Gastroesophageal sphincter (tissue), 3 donors: ENCODE data around the gene MYO1D.

ENCODE experiments used
- POLR2AphosphoS5 ChIP-seq: sonication (generic); formaldehyde crosslinking; IDR thresholded peaks from one replicate; pipeline ENCODE4 v1.6.1; 2017; ENCODE audit warnings: antibody characterized with exemption
- TF ChIP-seq, protein P1 (sequence below), 4 experiments: fragments of 200-600 bp in 2 of 4; fragments of 450-650 bp in 2 of 4; sonication (generic) in 1 of 4; IDR thresholded peaks; one replicate each; pipeline ENCODE4 v1.5.1; 2017 to 2019; ENCODE audit warnings: antibody characterized with exemption in 4 of 4, mild to moderate bottlenecking in 2 of 4, moderate library complexity in 2 of 4

DNA sequence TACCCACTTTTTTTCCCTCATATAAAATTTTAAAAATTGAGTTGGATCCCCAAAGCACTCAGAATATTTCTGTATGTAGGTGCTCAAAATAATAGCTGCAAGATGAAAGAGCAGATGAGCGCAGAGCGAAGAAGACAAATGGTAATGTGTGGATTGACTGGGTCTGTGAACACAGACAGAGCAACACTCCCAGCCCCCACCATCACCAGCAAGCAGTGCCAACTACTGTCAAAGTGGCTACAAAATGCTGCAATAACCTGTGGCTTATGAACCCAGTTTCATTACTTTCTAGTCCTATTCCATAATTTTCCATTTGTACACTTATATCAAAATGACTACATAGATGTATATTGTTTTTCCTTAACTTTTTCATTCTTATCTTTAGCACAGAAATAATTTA lies 137.2 kb downstream of the MYO1D start:
- TF ChIP-seq, protein P1, sequence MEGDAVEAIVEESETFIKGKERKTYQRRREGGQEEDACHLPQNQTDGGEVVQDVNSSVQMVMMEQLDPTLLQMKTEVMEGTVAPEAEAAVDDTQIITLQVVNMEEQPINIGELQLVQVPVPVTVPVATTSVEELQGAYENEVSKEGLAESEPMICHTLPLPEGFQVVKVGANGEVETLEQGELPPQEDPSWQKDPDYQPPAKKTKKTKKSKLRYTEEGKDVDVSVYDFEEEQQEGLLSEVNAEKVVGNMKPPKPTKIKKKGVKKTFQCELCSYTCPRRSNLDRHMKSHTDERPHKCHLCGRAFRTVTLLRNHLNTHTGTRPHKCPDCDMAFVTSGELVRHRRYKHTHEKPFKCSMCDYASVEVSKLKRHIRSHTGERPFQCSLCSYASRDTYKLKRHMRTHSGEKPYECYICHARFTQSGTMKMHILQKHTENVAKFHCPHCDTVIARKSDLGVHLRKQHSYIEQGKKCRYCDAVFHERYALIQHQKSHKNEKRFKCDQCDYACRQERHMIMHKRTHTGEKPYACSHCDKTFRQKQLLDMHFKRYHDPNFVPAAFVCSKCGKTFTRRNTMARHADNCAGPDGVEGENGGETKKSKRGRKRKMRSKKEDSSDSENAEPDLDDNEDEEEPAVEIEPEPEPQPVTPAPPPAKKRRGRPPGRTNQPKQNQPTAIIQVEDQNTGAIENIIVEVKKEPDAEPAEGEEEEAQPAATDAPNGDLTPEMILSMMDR (IDR thresholded peaks at IDR 0.05) = no peak
- TF ChIP-seq POLR2AphosphoS5 = no peak
